HG03103 (cell line): ENCODE data around the gene PRKAR1B.

Experiments used
- ATAC-seq: cut with Tn5 transposase; IDR thresholded peaks from one replicate; pipeline ENCODE4 v1.9.1; 2021; ENCODE audit warnings: low read depth; ENCODE audit not compliant: unreplicated experiment

The PRKAR1B gene

GRCh38 chr7:594920-595620 is 132.0 kb downstream of the PRKAR1B start:
- ATAC-seq: no peak

GRCh38 chr7:594212-594913 is 132.7 kb downstream of the PRKAR1B start:
- ATAC-seq: no peak

- no peak for ATAC-seq
These were observed 133.6 kb downstream of the PRKAR1B start for GRCh38 chr7:593324-594115.

GRCh38 chr7:591856-592628 is 135.0 kb downstream of the PRKAR1B start:
- ATAC-seq: no peak

- no peak for ATAC-seq
These were observed 136.1 kb downstream of the PRKAR1B start for GRCh38 chr7:590731-591551.

- no peak for ATAC-seq
These were observed 137.1 kb downstream of the PRKAR1B start for GRCh38 chr7:589781-590575.

- ATAC-seq: no peak
These were observed 139.3 kb downstream of the PRKAR1B start for GRCh38 chr7:587767-588166.

- ATAC-seq: no peak
These were observed 140.6 kb downstream of the PRKAR1B start for GRCh38 chr7:586494-586893.

- no peak for ATAC-seq
These were observed 141.2 kb downstream of the PRKAR1B start for GRCh38 chr7:585873-586272.

- ATAC-seq: no peak
These were observed 141.8 kb downstream of the PRKAR1B start for GRCh38 chr7:585229-585711.

GRCh38 chr7:584820-585219 is 142.3 kb downstream of the PRKAR1B start:
- ATAC-seq: no peak

- no peak for ATAC-seq
These were observed 143.0 kb downstream of the PRKAR1B start for GRCh38 chr7:584122-584465.

- ATAC-seq: no peak
These were observed 143.5 kb downstream of the PRKAR1B start for GRCh38 chr7:583410-584121.

GRCh38 chr7:582931-583330 is 144.2 kb downstream of the PRKAR1B start:
- ATAC-seq: no peak

GRCh38 chr7:582081-582835 is 144.8 kb downstream of the PRKAR1B start:
- no peak for ATAC-seq

- no peak for ATAC-seq
These were observed 148.7 kb downstream of the PRKAR1B start for GRCh38 chr7:578386-578785.

GRCh38 chr7:577741-578370 is 149.2 kb downstream of the PRKAR1B start:
- ATAC-seq: no peak
